ENCODE results near the gene TNFAIP8. TPM values are rescaled to one million over a fixed set of nuclear protein-coding genes. Genes with fewer than 3 reads are reported as not detected.
A peak's percentile ranks its signal among the peaks of the same experiment; 100 is the strongest.

Gene TNFAIP8
- total and polyA plus RNA-seq, 10 of the 15 experiments (the other 5 are each of a cell fraction or from before 2014, with no cell fraction given), result 124 to 324 (median 177) TPM

DNA sequence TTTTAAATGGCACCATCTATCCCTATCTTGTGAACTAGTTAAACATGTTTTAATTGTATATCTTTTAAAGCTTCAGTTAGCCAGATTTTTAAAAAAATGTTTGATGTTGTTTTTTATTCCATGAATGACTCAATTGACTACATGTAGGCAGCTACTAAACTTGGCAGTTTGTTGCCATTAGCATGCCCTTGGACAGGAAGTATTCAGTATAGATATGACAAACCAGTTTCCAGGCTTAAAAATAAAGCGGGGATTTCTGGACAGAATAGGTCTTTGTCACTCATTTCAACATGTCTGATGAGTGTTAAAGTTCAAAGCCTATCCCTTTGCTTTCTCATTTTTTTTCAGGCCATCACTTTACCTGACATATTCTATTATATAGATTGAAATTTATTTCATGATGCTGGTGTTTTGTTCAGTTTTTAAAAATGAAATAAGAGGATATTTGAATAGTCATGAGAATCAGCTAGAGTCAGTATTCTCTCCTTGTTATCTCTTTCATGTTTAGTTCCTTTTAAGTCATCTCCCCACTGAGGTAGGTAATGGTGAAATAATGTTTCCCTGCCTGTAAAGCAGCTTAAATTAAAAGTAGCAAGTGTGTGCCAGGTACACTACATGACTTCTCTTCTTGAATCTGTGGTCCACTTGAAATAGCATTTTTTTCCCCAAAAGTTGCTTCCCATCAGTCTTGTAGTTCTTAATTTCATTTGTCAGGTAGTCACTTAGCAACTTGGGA is 11.9 kb downstream of the TNFAIP8 start (continued):
- peak; percentile 98 for TF ChIP-seq JUNB (IDR thresholded peaks at IDR 0.05)
- TF ChIP-seq CBX5 (IDR thresholded peaks at IDR 0.05; ENCODE audit: low read depth), result no peak
- no peak for TF ChIP-seq ZNF24 (IDR thresholded peaks at IDR 0.05)
- TF ChIP-seq EGR1 (IDR thresholded peaks at IDR 0.05; ENCODE audit: borderline replicate concordance in 1 of 2, low read depth in 2 of 2, low read length in 2 of 2), result peak in 1 of 2 experiments; percentile 49; a peak in 1 of 3 replicates
- TF ChIP-seq CBFB (IDR thresholded peaks at IDR 0.05; ENCODE audit: low read depth), result 0 out of 2 replicates have a peak, but pooled peaks have one; percentile 37
- TF ChIP-seq BCL11A (IDR thresholded peaks at IDR 0.05; ENCODE audit: low read depth, low read length), result peak; percentile 92

DNA sequence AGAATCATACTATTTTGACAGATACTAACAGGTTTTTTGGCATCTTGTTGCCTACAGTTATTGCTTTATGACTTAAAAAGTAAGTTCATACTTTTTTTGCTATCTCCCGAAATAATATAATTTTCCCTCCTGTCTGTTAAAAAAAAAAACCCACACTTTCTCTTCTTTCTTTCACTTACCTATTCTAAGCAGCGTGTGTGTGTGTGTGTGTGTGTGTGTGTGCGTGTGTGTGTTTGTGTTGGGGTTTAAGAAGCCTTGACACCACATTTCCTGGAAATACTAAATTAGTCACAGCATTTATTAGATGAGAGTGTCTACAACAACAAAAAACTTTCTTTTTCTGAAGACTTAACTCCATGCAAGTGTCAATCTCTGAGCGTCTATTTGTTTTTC is 12.4 kb downstream of the TNFAIP8 start:
- DNase-seq (ENCODE audit: low read depth, low spot score), result peak; percentile 44
- TF ChIP-seq, protein P1, sequence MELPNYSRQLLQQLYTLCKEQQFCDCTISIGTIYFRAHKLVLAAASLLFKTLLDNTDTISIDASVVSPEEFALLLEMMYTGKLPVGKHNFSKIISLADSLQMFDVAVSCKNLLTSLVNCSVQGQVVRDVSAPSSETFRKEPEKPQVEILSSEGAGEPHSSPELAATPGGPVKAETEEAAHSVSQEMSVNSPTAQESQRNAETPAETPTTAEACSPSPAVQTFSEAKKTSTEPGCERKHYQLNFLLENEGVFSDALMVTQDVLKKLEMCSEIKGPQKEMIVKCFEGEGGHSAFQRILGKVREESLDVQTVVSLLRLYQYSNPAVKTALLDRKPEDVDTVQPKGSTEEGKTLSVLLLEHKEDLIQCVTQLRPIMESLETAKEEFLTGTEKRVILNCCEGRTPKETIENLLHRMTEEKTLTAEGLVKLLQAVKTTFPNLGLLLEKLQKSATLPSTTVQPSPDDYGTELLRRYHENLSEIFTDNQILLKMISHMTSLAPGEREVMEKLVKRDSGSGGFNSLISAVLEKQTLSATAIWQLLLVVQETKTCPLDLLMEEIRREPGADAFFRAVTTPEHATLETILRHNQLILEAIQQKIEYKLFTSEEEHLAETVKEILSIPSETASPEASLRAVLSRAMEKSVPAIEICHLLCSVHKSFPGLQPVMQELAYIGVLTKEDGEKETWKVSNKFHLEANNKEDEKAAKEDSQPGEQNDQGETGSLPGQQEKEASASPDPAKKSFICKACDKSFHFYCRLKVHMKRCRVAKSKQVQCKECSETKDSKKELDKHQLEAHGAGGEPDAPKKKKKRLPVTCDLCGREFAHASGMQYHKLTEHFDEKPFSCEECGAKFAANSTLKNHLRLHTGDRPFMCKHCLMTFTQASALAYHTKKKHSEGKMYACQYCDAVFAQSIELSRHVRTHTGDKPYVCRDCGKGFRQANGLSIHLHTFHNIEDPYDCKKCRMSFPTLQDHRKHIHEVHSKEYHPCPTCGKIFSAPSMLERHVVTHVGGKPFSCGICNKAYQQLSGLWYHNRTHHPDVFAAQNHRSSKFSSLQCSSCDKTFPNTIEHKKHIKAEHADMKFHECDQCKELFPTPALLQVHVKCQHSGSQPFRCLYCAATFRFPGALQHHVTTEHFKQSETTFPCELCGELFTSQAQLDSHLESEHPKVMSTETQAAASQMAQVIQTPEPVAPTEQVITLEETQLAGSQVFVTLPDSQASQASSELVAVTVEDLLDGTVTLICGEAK (IDR thresholded peaks at IDR 0.05; ENCODE audit: borderline replicate concordance), result peak; percentile 76; the same call in 1 of the 2 replicates
- TF ChIP-seq SREBF2 (IDR thresholded peaks at IDR 0.05; ENCODE audit: low read length), result peak; percentile 40; the same call in 1 of the 2 replicates
- TF ChIP-seq PML (IDR thresholded peaks at IDR 0.05; ENCODE audit: low read length), result no peak; the same call in 1 of the 2 replicates
- no peak for TF ChIP-seq NR2F1 (conservative IDR thresholded peaks at IDR 0.05)
- TF ChIP-seq SP1 (IDR thresholded peaks at IDR 0.05; ENCODE audit: low read depth, low read length), result no peak
- peak; percentile 75 to 76 for TF ChIP-seq EP300 (IDR thresholded peaks at IDR 0.05; ENCODE audit: borderline replicate concordance in 1 of 2, control insufficient read depth in 1 of 2, low read depth in 2 of 2, low read length in 2 of 2)
- TF ChIP-seq, protein P2, sequence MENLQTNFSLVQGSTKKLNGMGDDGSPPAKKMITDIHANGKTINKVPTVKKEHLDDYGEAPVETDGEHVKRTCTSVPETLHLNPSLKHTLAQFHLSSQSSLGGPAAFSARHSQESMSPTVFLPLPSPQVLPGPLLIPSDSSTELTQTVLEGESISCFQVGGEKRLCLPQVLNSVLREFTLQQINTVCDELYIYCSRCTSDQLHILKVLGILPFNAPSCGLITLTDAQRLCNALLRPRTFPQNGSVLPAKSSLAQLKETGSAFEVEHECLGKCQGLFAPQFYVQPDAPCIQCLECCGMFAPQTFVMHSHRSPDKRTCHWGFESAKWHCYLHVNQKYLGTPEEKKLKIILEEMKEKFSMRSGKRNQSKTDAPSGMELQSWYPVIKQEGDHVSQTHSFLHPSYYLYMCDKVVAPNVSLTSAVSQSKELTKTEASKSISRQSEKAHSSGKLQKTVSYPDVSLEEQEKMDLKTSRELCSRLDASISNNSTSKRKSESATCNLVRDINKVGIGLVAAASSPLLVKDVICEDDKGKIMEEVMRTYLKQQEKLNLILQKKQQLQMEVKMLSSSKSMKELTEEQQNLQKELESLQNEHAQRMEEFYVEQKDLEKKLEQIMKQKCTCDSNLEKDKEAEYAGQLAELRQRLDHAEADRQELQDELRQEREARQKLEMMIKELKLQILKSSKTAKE (IDR thresholded peaks at IDR 0.05; ENCODE audit: low read depth, poor library complexity, severe bottlenecking), result peak; percentile 74
- TF ChIP-seq GABPA (IDR thresholded peaks at IDR 0.05; ENCODE audit: low read depth), result peak; percentile 78
- no peak for TF ChIP-seq ZZZ3 (IDR thresholded peaks at IDR 0.05; ENCODE audit: control insufficient read depth, insufficient read length, low read depth)
- TF ChIP-seq IRF4 (IDR thresholded peaks at IDR 0.05; ENCODE audit: low read depth, low read length), result peak; percentile 43; the same call in 1 of the 2 replicates

More for the DNA sequence above, 12.4 kb downstream of the TNFAIP8 start:
- Histone ChIP-seq H3K79me2 (ENCODE audit: control insufficient read depth, insufficient read depth, low read length) (peaks cover 97% of the 10 kb centered on the region), H3K27ac (ENCODE audit: control insufficient read depth, insufficient read depth) (peak overlapping the region; percentile 95), H3K9me3 (replicated peaks; ENCODE audit: control insufficient read depth, insufficient read depth, low read length) (no peaks in the 10 kb centered on the region), H3K4me2 (ENCODE audit: control insufficient read depth, insufficient read depth) (peak overlapping the region; percentile 75), H3K4me3 (peak overlapping the region; percentile 59), H2AFZ (ENCODE audit: control insufficient read depth, low read depth, low read length) (no peak overlapping the region), H3K9ac (ENCODE audit: control insufficient read depth, insufficient read depth, low read length) (peak overlapping the region; percentile 49), H3K36me3 (ENCODE audit: control insufficient read depth in 2 of 2, insufficient read depth in 2 of 2, low read length in 1 of 2) (peaks cover 6 to 9% of the 10 kb centered on the region in 2 experiments; a peak in 3 of 4 replicates), H3K4me1 (ENCODE audit: control insufficient read depth, insufficient read depth, low read length) (peaks cover 39% of the 10 kb centered on the region), H4K20me1 (ENCODE audit: control insufficient read depth, insufficient read depth) (peaks cover 6% of the 10 kb centered on the region; the same call in 1 of the 2 replicates), H3K27me3 (replicated peaks in 1 of 2; ENCODE audit: control insufficient read depth in 2 of 2, insufficient read depth in 2 of 2, low read length in 1 of 2) (no peaks in the 10 kb centered on the region)
- POLR2A ChIA-PET, result interaction anchor here (1.5 to 20.5 kb wide), 6 partner anchors 11 to 33 kb away, joined by 4 to 657 read pairs (median 15); partner anchors contain the start of gene TNFAIP8
- ATAC-seq, result peak; percentile 35
- in situ Hi-C loops (cut with MboI) (no loop called here), intact Hi-C loops (cut with micrococcal nuclease; ENCODE audit: unreplicated experiment) (no loop called here)
- peak; percentile 7 for FAIRE-seq
- RAD21 ChIA-PET (ENCODE audit: unreplicated experiment), result interaction anchor here (1.1 to 17.9 kb wide), 8 partner anchors 10 to 44 kb away, joined by 3 to 501 read pairs (median 14); partner anchors contain the start of gene TNFAIP8
- CTCF ChIA-PET, result interaction anchor here (0.6 to 12.8 kb wide), 8 partner anchors 11 to 96 kb away, joined by 3 to 187 read pairs (median 4); partner anchors contain the start of gene TNFAIP8
- under 1% methylated on average over 4 of the region's 4 CpGs for WGBS (ENCODE audit: insufficient coverage, insufficient replicate concordance, low lambda C conversion rate, missing lambda C conversion rate)
- SMC1A ChIA-PET (ENCODE audit: uncharacterized antibody, unreplicated experiment), result interaction anchor here (0.9 to 26.3 kb wide), 10 partner anchors 18 to 78 kb away, joined by 3 to 1117 read pairs (median 6); partner anchors contain the start of gene TNFAIP8
- BruUV-seq (replicated peaks), result no TSS peak

All from GM12878 (cell line).